SKM-1 (cell line): ENCODE results near the gene SLC38A2.

ENCODE experiments used
- DNase-seq: peaks from one replicate; lab custom pipeline; 2025; ENCODE audit not compliant: unreplicated experiment; lab: John Stamatoyannopoulos, UW

The SLC38A2 gene

DNA sequence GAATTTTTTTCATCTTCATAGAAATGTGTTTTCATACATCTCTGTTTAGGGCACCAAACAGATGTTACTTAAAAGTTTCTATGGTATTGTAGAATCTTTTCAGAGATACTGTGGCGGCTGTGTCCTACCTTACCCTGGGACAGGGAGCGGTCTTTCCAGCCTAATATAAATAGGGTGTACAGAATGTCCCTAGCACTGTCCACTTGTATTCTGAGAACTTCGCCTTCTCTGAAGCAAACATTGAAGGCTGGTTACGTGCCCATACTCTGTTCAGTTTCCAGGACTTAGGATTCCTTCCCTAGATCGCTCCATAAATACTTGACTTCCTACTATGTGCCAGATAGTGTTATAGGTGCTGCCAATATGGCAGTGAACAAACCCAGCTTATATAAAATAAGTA, 24.3 kb upstream of the SLC38A2 start:
- DNase-seq: no peak

DNA sequence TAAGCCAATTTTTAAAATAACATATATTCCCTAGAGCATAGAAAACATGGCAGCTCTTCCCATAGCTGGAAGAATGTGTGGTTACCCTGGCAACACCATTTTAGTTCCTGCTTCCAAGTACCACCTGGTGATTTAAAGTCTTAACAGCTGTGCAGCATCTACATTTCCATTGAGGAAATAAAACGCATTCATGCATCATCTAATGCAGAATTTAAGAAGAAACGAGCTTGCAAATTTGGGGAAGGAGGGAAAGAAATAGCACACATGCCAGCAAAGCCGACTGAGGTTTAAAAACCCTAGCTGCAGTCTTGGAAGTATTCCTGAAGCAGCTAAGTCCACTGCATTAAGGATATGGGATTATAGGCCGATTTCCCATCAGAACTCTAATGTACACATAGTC, 22.8 kb upstream of the SLC38A2 start:
- no peak for DNase-seq

DNA sequence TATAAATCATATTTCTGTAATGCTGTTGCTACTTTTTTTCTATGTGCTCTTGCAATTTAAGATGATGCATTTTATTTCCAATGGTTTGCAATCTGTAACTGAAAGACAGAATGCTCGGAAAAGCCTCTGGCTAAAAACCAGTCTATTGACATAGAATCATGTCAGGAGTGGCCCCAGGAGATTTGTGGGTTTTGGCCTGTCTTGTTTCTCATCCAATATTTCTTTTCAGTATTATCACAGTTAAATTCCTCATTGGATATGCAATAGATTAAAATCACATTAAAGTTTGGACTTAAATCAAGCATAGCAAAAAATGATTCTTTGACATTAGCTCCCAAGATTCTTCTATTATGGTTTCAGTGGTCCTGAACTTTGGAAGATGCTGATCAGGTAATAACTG, 19.1 kb upstream of the SLC38A2 start:
- DNase-seq: no peak

DNA sequence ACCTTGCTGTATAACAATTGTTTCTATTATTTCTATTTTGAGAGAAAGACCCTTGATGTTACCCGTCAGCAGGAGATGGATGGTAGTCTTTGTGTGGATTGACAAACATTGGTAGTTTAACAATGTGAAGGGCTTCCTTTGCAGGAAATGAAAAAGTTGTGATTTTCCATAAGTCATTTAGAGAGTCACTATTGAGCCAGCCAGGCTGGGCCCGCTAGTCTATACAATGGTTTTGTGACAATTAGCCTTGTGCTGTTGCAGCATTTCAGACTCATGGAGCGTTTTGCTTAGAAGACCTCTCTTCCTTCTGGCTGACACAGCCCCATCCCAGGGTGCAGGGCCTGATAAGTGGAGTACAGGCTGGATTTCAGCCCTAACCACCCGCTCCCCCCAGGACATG, 18.3 kb upstream of the SLC38A2 start:
- no peak for DNase-seq

DNA sequence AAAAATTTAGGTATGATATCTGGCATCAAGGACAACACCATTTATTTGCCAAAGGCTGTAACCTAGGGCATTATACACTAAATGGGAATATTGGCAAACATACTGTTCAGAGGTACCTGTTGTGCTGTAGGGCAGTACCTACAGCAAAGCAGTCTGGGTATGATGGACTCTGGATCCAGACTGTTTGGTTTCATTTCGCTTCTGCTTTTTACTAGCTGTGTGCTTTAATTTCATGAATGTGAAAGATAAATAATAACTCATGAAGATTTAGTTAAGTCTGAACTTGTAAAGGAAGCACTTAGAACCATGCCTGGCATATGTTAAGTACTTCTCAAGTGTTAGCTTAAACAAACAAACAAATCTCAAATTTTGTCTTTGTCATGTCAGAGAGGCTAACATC, 17.7 kb upstream of the SLC38A2 start:
- no peak for DNase-seq

DNA sequence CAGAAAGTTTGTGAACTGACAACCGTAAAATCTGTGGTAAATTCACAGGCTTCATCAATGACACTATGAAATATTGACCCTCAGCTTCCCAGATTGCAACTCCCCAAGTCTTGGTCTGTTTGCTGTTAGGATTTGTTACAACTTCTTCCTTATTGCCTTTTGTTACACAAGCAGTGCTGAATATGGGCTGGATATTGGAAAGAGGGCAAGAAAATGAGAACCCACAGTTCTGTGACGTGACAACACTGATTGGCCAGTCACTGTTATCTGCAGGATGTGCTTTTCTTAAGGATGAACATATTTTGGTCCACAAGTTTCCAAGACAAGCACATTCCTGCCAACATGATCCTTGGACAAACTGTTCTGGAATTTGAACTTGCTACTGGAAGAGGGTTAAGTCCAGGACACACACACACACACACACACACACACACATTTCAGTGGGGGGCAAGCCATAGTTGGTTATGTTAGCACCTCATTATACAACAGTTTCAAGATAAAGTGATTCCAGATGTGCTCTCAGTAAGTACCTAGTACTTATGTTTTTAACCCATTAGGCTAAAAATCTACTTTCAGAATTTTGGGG, 16.6 kb upstream of the SLC38A2 start:
- no peak for DNase-seq

DNA sequence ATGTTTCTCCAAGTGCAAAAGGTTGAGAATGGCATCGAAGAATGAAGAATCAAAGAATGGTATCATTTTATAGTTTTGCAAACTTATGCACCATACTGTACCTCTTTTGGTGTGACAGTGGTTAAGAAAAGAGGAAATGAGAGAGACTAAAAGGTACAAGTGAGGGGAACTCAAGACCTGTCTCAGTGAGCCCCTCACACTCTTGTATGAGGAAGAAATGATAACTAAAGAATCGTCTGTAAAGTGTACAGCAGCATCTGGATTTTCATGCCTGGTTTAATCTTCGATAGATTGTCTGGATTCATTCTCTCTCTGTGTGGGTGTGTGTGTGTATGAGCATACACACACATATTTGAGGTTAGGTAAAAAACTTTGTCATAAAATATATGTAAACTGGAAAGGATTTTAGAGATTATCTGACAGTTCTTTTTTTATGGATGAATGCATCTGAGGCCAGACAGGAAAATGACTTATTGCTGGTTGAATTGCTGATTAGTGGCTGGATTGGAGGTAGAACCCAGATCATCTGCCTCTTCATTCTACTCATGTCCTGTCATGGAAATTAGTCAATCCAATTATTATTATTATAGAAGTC, 16.0 kb upstream of the SLC38A2 start:
- no peak for DNase-seq

DNA sequence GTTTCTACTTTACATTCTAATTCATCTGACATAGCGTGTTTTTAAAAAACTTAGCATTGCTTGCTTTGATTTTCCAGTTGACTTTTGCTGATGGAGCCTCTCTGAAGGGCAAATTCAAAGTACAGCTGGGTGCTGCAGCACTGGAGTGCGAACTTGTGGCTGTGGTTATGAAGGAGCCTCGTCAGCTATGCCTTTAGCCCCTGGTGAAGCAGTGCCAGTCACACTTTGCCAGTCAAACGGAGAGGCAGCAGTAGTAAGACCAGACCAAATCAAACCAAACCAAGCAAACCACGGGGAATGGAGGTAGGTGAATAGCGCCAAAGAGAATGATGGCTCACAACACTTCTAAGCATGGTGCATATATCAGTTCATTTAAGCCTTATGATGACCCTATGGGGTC, 15.1 kb upstream of the SLC38A2 start:
- no peak for DNase-seq

DNA sequence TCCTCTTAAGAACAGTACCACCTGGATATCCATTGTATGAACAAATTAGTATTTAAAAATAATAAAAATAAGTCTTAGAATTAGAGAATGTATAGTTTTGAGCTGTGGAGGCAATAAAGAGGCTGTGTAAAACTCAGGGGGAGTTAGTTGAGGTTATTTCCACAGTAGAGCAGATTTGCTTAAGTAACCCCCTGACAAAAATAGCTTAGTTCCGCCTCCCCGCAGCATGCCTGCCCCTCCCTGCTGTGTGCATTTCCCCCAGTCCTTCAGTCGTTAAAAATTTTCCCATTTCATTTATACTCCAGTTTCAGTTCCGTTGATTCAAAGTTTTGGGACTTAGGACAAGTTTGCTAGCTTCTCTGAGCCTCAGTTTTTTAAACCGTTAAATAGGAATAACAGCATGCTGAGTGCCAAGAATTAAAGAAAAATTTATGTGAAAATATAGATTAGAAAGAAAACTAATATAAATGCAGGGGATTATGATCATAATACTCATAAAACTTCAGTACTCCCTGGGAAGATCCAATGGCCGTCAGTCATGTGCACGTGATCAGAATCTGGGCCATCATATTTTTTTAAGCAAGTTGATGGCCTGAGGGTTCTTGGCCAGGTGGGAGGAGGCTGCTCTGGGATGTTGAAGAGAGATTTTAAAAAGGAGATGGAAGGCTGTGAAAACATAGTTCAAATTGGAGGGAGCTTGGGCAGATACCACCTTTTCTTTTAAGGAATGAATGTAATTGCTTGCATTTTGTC, 14.5 kb upstream of the SLC38A2 start:
- no peak for DNase-seq

DNA sequence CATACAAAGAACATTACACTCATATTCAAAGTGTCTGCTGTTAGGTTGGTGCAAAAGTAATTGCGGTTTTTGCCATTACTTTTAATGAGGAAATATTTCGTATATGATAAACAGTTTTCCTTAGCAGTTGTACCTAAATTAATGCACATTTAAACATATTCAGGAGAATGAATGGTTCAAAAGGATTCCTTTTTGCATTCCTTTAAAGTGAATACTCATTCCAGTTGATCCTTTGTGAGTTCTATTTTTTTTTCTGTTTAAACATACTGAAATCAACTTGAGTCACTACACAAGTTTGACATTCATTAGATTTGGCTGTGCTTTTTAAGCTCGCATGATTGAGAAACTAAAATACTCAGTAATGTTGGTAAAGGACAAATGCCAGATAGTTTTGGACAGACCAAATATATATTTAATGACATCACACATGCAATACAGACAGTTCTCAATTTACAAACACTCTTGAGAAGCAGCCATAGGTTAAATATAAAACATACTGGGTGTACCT, 13.8 kb upstream of the SLC38A2 start:
- DNase-seq: no peak

DNA sequence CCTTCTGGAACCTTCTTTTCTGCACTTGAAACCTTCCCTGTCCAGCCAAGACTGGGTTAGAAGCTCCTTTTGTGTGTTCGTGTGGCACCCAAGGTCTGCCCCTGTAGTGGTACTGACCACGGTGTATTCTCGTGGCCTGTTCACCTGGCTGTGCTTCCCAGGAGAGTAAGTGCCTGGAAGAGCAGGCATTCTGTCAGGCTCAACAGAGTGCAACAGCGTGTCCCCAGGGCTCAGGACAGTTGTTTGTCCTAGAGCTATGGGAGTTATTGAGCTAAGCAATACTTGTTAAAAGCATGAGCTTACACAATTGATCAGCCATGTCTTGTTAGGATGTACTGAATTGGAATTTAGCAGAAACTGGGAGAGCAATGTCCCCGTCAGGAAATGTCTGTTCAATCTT, 12.9 kb upstream of the SLC38A2 start:
- no peak for DNase-seq

DNA sequence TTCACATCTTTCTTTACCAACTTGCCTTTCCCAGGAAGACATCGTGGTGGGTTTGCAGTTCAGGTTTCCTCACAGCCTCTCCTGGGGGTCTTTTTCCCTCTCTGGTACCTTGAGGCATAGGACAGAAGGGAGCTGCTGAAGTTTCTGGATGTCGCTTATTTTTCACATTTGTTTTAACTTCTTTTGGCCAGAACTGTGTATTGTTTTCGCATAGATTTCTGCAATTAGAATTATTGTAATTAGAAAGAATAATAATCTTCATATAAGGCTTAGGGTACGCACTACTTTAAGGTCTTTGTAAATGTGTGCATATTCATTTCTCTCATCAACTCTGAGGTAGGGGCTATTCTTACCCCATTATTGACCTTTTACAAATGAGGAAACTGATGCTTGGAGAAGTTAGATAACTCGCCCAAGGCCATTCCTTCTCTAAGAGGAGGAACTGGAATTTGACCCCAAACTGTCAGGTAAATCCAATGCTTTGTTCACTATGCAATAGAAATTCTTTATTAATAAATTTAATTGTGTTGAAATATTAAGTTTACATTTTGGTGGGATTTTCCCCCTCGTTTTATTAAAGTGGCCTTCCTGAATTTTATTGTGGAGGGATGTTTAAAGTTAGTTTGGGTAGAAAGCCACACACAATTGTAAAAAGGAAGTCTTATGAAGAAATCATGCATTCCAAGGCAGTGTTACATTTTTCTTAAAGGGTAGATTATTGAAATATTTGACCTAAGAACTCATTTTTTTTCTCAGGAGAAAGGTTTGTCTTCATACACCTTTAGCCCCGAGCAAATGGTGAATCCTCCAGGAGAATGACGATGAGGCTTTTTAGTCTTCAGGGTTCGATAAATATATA, 12.1 kb upstream of the SLC38A2 start:
- no peak for DNase-seq

DNA sequence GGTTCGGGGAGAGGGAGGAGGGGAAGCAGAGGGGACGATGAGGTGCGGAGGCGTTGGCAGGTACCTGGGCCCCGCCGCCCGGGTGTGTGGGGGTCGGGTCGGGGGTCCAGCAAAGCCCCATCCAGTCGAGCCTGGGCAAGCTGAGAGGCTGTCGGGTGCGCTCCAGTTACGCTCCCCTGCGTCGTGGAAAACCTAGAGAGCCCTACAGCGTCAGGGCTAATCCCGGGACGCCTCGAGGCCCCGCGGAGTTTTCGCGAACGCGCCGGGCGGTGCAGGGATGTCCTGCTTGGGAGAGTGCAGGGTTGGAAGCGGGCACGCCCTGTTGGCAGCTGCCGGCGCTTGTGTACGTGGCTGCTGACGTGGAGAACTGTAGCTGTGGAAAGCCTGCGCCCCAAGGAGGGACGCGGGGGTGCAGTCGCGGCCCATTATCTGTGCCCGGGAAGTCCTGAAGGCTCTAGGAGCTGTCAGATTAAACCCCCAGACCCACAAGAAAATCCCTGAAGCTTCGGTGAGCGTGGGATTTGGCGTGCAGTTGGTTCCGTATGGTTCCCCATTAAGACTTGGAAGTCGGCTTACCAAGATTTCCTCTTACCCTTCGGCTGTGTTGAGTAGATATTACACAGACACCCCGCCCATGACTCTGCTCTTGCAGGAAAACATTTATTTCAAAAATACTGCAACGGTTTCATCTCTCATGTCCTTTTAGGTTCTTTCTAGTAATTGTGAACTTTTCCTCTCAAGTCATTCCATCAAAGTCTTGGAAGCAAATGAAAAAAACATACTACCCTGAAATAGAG, 11.3 kb upstream of the SLC38A2 start:
- no peak for DNase-seq

DNA sequence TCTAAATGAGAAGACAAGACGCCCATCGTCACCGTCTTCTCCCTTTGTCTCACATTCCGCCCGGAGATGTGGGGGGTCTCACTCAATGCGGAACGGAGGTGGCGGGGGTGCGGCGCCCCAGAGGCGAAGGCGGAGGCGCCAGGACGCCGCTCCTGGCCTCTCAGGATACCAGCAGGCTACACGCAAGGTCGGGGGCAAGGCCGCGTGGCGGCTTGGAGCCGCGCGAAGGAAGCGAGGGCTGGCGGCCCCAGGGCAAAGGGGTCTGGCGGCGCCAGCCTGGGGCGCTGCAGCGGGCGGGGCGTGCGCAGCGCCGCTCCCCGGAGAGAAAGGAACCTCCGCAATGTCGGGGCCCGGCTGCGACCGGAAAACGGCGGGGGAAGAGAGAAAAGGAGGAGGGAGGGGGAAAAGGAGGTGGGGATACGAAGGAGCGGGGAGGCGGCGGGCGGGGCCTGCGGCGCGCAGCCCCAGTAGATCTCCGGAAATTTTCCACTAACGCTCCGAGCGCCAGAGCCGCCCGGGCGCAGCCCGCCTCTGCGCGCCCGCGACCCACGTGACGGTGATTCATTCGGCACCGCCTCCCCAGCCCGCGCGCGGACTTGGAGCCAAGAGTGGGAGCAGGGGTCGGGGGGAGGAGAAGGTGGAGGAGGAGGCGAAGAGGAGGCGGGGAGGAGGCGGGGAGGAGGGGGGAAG, 10.5 kb upstream of the SLC38A2 start:
- DNase-seq: peak; percentile 74

DNA sequence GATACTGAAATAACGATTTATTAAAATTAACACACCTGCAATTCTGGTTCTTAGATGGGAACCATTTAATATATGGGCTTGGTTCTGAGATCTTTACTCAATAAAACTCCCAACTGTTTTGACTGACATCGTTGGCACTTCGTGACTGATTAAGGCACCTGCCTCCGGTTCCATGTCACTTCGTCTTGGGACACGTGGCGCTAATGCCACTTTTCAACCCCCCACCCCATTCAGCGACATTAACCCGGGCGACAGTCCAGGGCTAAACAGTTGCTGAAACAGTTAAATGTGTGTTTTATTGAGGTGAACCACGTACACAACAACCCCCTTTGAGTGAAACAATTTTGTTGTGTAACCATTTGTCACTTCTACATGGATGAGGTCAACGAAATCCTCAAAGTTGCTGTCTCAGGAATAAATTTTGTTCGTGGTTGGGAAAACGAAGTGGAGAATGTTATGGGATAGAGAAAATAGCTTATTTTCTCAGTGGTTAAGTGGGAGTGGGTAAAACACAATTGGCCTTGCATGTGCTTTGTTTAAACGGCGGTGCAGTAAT, 9.9 kb upstream of the SLC38A2 start:
- no peak for DNase-seq

DNA sequence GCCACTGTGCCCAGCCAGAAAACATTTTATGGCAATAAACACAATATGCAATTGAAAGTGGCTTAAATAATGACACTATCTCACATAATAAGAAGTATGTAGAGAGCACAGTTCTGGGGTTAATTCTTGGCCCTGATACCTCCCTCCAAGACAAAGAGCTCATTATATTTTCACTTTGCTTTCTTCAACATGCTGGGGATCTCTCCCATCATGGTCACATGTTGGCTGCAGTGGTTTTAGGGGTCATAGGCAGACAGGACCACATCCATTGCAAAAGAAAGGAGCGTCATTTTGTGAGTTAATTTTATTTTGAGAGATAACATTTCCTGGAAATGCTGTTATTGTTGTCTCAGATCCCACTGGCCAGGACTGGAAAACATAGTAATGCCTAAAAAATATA, 8.3 kb upstream of the SLC38A2 start:
- DNase-seq: no peak

DNA sequence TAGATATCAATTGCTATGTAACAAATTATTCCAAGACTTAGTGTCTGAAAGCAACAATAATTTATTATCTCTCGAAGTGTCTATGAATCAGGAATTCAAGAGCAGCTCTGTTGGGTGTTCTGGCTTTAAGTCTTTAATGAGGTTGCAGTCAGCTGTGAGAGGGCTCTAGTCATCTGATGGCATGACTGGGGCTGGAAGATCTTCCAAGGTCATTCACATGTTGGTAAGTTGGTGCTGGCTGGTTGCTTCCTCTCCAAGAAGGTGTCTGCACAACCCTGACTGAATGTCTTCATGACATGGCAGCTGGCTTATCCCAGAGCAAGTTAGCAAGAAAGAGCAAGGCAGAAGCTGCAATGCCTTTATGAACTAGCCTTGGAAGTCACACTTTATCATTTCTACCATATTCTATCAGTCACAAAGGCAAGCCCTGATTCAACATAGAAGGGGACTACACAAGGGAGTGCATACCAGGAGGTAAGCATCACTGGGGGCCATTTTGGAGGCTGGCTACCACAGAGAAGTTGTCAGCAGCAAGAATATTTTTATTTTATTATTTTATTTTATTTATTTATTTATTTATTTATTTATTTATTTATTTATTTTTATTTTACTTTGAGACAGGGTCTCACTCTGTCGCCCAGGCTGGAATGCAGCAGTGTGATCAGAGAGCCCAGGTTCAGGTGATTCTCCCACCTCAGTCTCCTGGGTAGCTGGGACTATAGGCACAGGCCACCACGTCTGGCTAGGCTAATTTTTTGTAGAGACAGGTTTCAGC, 7.6 kb upstream of the SLC38A2 start:
- DNase-seq: no peak

DNA sequence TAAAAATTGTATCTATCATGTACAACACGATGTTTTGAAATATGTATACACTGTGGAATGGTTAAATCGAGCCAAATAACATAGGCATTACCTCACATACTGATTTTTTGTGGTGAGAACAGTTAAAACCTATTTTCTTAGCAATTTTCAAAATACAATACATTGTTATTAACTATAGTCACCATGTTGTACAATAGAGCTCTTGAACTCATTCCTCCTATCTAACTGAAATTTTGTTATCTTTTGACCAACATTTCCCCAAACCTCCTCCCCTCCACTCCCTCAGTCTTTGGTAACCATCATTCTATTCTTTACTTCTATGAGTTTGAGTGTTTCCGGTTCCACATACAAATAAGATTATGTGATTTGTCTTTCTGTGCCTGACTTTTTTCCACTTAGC, 6.8 kb upstream of the SLC38A2 start:
- no peak for DNase-seq

DNA sequence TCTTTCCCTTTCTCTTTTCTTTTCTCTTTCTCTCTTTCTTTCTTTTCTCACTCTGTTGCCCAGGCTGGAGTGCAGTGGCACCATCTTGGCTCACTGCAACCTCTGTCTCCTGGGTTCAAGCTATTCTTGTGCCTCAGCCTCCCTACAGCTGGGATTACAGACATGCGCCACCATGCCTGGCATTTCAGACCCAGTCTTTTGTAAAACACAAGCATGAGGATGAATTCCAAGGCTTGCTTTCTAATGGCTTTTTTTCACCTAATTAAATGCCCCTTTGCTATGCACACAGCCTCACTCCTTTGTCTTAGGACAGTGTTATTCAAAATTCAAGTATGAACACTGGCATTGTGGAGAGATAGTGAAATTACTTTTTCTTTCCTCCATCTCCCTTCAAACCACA, 6.0 kb upstream of the SLC38A2 start:
- no peak for DNase-seq
